DOHH2 (cell line): Measurements from ENCODE around the gene FSCN2.

Experiments
- H3F3A ChIP-seq: fragments of 200-600 bp; sonication (generic), shearing (Covaris generic); 2 replicates; pipeline ENCODE4 v1.6.0; 2016; ENCODE audit warnings: antibody characterized with exemption, mild to moderate bottlenecking; ENCODE audit not compliant: control insufficient read depth, insufficient read depth
- H3K27ac ChIP-seq: fragments of 200-600 bp; sonication (generic); 2 replicates; pipeline ENCODE4 v1.5.1; 2014; ENCODE audit warnings: low read depth, mild to moderate bottlenecking, low read length, moderate library complexity
- H3K27me3 ChIP-seq: fragments of 200-600 bp; sonication (generic); 2 replicates; pipeline ENCODE4 v1.6.1; 2014; ENCODE audit warnings: mild to moderate bottlenecking, low read length, mixed read lengths; ENCODE audit not compliant: control insufficient read depth
- H3K36me3 ChIP-seq: fragments of 200-600 bp; sonication (generic); 2 replicates; pipeline ENCODE4 v1.6.1; 2014; ENCODE audit warnings: mild to moderate bottlenecking, low read length, moderate library complexity, mixed read lengths; ENCODE audit not compliant: control insufficient read depth
- H3K4me1 ChIP-seq: fragments of 200-600 bp; sonication (generic); 2 replicates; pipeline ENCODE4 v1.6.1; 2014; ENCODE audit warnings: mild to moderate bottlenecking, low read length, mixed read lengths; ENCODE audit not compliant: control insufficient read depth
- H3K4me2 ChIP-seq: fragments of 200-600 bp; sonication (generic); 2 replicates; pipeline ENCODE4 v1.6.0; 2014; ENCODE audit warnings: mild to moderate bottlenecking, low read length, moderate library complexity
- H3K4me3 ChIP-seq: fragments of 200-600 bp; sonication (generic); 2 replicates; pipeline ENCODE4 v1.5.1; 2014; ENCODE audit warnings: mild to moderate bottlenecking, low read length, mixed read lengths
- H3K79me2 ChIP-seq: fragments of 200-600 bp; sonication (generic); 2 replicates; pipeline ENCODE4 v1.6.1; 2014; ENCODE audit warnings: mild to moderate bottlenecking, low read length, mixed read lengths; ENCODE audit not compliant: control insufficient read depth
- H3K9me2 ChIP-seq: fragments of 200-600 bp; sonication (generic); replicated peaks from 2 replicates; pipeline ENCODE4 v1.6.1; 2014; ENCODE audit warnings: mild to moderate bottlenecking, low read length, mixed read lengths; ENCODE audit not compliant: control insufficient read depth
- H3K9me3 ChIP-seq: fragments of 200-600 bp; sonication (generic); 2 replicates; pipeline ENCODE4 v1.6.1; 2014; ENCODE audit warnings: antibody characterized with exemption, low read length, mixed read lengths; ENCODE audit not compliant: control insufficient read depth, insufficient read depth
- H4K20me1 ChIP-seq: fragments of 200-600 bp; sonication (generic); 2 replicates; pipeline ENCODE4 v1.6.0; 2014; ENCODE audit warnings: low read depth, mild to moderate bottlenecking, antibody characterized with exemption, low read length, moderate library complexity; ENCODE audit not compliant: control insufficient read depth, insufficient read depth
- EZH2phosphoT487 ChIP-seq: fragments of 200-600 bp; sonication (generic); IDR thresholded peaks from 2 replicates; pipeline ENCODE4 v1.6.1; 2017; ENCODE audit warnings: borderline replicate concordance, mild to moderate bottlenecking, antibody characterized with exemption, low read length, moderate library complexity, mixed read lengths
- TF ChIP-seq, protein P1 (sequence below): fragments of 200-600 bp; sonication (generic); IDR thresholded peaks from one replicate; pipeline ENCODE4 v1.5.1; 2014; ENCODE audit warnings: antibody characterized with exemption, mild to moderate bottlenecking, low read depth, low read length; ENCODE audit not compliant: poor library complexity, severe bottlenecking

Gene FSCN2

DNA sequence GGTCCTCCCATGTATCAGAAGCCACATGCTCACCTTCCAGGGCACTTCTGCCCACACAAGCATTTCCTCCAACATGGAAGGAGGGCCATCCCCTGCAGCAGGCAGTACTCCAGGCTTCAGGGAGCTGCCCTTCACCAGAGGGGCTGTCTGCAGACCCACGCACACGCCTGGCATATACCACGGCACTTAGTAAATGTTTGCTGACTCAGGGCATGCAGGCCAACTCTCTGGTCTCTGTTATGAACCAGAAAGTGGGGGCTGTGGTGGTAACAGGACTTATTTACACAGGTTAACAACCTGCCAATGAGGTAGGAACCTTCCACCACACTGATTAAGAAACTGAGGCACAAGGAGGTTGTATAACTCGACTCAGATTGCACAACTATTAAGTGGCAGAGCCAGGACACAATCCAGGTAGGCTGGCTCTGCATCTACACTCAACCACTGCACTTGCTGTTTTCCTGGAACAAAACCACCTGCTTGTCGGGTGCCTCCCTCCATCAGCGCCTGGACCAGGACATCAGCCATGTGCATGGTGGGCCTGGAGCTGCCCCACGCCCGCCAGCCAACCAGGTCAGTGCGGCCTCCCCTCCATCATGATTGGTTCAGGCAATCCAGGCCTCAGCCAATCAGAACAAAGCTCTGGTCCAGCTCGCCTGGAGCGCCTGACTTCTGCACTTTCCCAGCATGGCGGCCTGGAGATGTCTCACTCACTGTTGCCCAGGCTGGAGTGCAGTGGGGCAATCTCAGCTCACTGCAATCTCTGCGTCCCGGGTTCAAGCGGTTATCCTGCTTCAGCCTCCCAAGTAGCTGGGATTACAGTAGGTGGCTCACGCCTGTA lies 34.8 kb upstream of the FSCN2 start:
- Histone ChIP-seq H3K4me3 (no peak overlapping the region), H3F3A (no peaks in the 10 kb centered on the region), H3K9me3 (no peaks in the 10 kb centered on the region), H3K27me3 (peaks cover 22% of the 10 kb centered on the region), H3K36me3 (no peaks in the 10 kb centered on the region), H3K4me2 (no peak overlapping the region), H4K20me1 (no peaks in the 10 kb centered on the region), H3K9me2 (no peaks in the 10 kb centered on the region), H3K79me2 (no peaks in the 10 kb centered on the region), H3K27ac (no peak overlapping the region), H3K4me1 (peaks cover 9% of the 10 kb centered on the region)
- TF ChIP-seq EZH2phosphoT487: no peak
- TF ChIP-seq, protein P1, sequence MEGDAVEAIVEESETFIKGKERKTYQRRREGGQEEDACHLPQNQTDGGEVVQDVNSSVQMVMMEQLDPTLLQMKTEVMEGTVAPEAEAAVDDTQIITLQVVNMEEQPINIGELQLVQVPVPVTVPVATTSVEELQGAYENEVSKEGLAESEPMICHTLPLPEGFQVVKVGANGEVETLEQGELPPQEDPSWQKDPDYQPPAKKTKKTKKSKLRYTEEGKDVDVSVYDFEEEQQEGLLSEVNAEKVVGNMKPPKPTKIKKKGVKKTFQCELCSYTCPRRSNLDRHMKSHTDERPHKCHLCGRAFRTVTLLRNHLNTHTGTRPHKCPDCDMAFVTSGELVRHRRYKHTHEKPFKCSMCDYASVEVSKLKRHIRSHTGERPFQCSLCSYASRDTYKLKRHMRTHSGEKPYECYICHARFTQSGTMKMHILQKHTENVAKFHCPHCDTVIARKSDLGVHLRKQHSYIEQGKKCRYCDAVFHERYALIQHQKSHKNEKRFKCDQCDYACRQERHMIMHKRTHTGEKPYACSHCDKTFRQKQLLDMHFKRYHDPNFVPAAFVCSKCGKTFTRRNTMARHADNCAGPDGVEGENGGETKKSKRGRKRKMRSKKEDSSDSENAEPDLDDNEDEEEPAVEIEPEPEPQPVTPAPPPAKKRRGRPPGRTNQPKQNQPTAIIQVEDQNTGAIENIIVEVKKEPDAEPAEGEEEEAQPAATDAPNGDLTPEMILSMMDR: no peak

DNA sequence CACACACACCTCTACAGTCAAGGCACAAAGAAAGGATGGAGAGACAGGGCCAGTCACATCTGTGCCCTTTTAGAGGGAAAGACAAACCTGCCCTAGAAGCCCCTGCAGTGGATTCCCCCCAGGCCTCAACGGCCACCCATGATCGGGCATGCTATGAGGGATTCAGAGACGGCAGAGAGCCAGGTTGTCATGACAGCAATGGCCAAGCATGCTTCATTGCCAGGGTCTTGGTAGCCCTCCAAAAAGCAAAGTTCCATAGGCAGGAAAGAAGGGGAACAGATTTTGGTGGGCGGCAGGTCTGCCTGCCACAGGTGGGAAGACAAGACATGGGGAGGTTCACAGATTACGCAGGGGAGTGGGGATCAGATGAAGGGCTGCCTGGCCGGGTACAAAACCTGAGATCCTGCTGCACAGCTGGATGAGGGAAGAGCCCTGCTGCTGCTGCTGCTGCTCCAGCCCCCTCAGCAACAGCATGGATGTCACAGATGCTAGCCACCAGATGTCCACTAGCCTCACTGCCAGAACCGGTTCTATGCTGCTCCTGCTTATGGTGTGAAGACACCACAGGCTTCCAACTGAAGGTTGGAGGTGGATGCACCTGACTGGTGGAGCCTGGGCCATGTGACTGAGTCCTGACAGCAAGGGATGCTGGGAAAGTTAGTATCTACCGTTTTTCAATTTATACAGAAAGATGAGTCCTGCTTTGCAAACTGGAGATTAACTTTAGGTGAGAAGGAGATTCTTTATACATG lies 33.4 kb upstream of the FSCN2 start:
- Histone ChIP-seq H3K27ac (no peak overlapping the region), H3K4me3 (no peak overlapping the region), H3K9me3 (no peaks in the 10 kb centered on the region), H4K20me1 (no peaks in the 10 kb centered on the region), H3F3A (no peaks in the 10 kb centered on the region), H3K9me2 (no peaks in the 10 kb centered on the region), H3K27me3 (peaks cover 19% of the 10 kb centered on the region), H3K79me2 (no peaks in the 10 kb centered on the region), H3K4me2 (no peak overlapping the region), H3K36me3 (no peaks in the 10 kb centered on the region), H3K4me1 (peaks cover 9% of the 10 kb centered on the region)
- no peak for TF ChIP-seq EZH2phosphoT487

DNA sequence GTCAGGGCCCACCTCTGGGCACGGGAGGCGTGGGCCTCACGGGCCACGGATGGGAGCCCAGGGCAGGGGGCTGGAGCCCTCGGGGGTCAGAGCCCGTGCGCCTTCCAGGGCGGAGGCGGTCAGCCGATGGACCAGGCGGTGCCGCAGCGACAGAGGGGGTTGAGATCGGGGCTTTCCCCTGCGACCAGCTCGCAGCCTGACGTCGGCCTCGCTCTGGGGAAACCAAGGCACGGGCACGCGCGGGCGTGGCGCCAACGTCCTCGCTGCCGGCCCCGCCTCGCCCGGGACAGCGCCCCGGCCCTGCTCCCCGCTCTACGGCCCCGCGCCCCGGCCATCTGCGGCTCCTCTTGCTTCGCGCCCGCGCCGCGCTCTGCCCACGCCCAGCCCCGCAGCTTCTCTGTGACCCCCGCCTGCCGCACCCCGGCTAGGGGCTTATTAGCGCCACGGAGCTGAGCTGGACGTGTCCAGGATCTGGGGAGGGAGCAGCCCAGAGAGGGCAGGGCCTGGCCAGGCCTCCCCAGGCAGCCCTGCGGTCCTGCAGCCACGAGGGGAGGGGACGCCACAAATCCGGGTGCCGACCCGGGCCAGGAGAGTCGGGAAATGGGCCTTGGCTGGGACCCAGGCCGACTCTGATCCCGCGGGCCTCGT lies 29.1 kb upstream of the FSCN2 start:
- Histone ChIP-seq H3K4me3 (no peak overlapping the region), H3K4me1 (peaks cover 6% of the 10 kb centered on the region), H3K27ac (no peak overlapping the region), H3K27me3 (peaks cover 14% of the 10 kb centered on the region), H3K36me3 (no peaks in the 10 kb centered on the region), H3K9me2 (no peaks in the 10 kb centered on the region), H3K4me2 (no peak overlapping the region), H3K79me2 (no peaks in the 10 kb centered on the region), H3K9me3 (no peaks in the 10 kb centered on the region), H4K20me1 (no peaks in the 10 kb centered on the region), H3F3A (no peaks in the 10 kb centered on the region)
- TF ChIP-seq, protein P1: no peak
- no peak for TF ChIP-seq EZH2phosphoT487
